Thyroid gland (tissue), 4 donors: ENCODE measurements around the gene DACH1. TPM values are rescaled to one million over a fixed set of nuclear protein-coding genes. Genes with fewer than 3 reads are reported as not detected.

Experiments used
- DNase-seq, 2 donors: peaks; one replicate each; pipeline ENCODE4 v3.0.0-alpha.2; 2019
- H3K27ac ChIP-seq, 3 donors: fragments of 200-600 bp; sonication (generic); 1 replicate in 2 of 3; 2 replicates in 1 of 3; pipeline ENCODE4 v1.5.1; 2016 to 2019; ENCODE audit warnings: mild to moderate bottlenecking in 1 of 3, moderate library complexity in 1 of 3
- H3K27me3 ChIP-seq: fragments of 200-600 bp; sonication (generic); one replicate; pipeline ENCODE4 v1.5.1; 2019
- H3K36me3 ChIP-seq, 2 donors: fragments of 200-600 bp; sonication (generic); one replicate each; pipeline ENCODE4 v1.5.1; 2016 to 2019
- H3K4me1 ChIP-seq, 2 donors: fragments of 200-600 bp; sonication (generic); one replicate each; pipeline ENCODE4 v1.5.1; 2017 to 2019
- H3K4me3 ChIP-seq, 3 donors: fragments of 200-600 bp; sonication (generic); replicated peaks in 1 of 3; 1 replicate in 2 of 3; 2 replicates in 1 of 3; pipeline ENCODE4 v1.5.1; 2016; ENCODE audit warnings: mild to moderate bottlenecking in 1 of 3
- H3K9me3 ChIP-seq: fragments of 200-600 bp; sonication (generic); one replicate; pipeline ENCODE4 v1.5.1; 2017
- CTCF ChIP-seq, 6 experiments: fragments of 200-600 bp in 3 of 6; fragments of 450-650 bp in 3 of 6; sonication (generic) in 3 of 6; IDR thresholded peaks; one replicate each; pipeline ENCODE4 v1.5.1; 2016 to 2019; ENCODE audit warnings: antibody characterized with exemption in 6 of 6, mild to moderate bottlenecking in 2 of 6, inconsistent platforms in 1 of 6, moderate library complexity in 1 of 6
- POLR2A ChIP-seq, 2 donors: fragments of 450-650 bp; IDR thresholded peaks; one replicate each; pipeline ENCODE4 v1.6.1; 2017; ENCODE audit warnings: antibody characterized with exemption in 2 of 2, mild to moderate bottlenecking in 2 of 2, moderate library complexity in 1 of 2
- WGBS, 2 donors: methylation state at CpG; one replicate each; pipeline ENCODE4 v1.1.5; 2017; 5-methylcytosine and 5-hydroxymethylcytosine counted together
- intact Hi-C: fragments of 100-400 bp; cut with DNase I; formaldehyde crosslinking; loops from one replicate; pipeline ENCODE4 v1.15.1; 2023
- total RNA-seq, 4 donors: library from RNA; depleted of rRNA; stranded (reverse); fragments of >200 nt; gene quantifications; one replicate each; pipeline ENCODE4 v1.2.3, GENCODE V29; 2016

Gene DACH1
- total RNA-seq, 4 donors from 2014 or later, result 0.33 to 0.49 (median 0.33) TPM; not detected in 1

- intact Hi-C loops, result no loop called here
- 48 to 53% methylated on average over 4 of the region's 4 CpGs for WGBS, 2 donors
- no peak overlapping the region for H3K4me3 ChIP-seq
- H3K27ac ChIP-seq, result no peak overlapping the region
- H3K9me3 ChIP-seq, result no peaks in the 10 kb centered on the region
- no peaks in the 10 kb centered on the region for H3K36me3 ChIP-seq
- H3K4me1 ChIP-seq, result no peaks in the 10 kb centered on the region
- TF ChIP-seq CTCF (IDR thresholded peaks at IDR 0.05) (no peak), POLR2A (IDR thresholded peaks at IDR 0.05) (no peak)
- no peaks in the 10 kb centered on the region for H3K27me3 ChIP-seq
- DNase-seq, result no peak
These were observed 52.1 kb downstream of the DACH1 start for GRCh38 chr13:71814806-71815360.

DNA sequence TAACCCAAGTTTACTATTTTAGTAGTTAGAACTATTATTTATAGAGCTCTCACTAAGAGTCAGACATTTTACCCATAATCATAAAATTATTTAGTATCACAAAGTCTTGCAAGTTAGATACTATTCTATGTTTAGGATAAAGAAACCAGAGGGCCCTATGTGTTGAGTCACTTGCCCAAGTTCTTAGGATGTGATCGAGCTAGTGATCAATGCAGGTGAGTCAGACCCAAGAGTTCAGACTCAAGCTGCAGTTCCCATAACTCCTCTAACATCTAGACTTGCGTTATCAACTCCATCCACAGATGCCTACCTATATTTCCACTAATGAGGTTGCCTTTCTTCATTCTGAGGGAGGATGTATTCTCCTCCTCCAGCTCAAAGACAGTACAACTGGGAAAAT is 53.8 kb downstream of the DACH1 start:
- 91 to 97% methylated on average over 2 of the region's 2 CpGs for WGBS, 2 donors
- Histone ChIP-seq H3K27me3 (no peaks in the 10 kb centered on the region), H3K4me1 (no peaks in the 10 kb centered on the region), H3K4me3 (no peak overlapping the region), H3K9me3 (no peaks in the 10 kb centered on the region), H3K36me3 (no peaks in the 10 kb centered on the region), H3K27ac (no peak overlapping the region)
- no peak for DNase-seq
- intact Hi-C loops, result no loop called here
- no peak for TF ChIP-seq CTCF (IDR thresholded peaks at IDR 0.05)
- no peak for TF ChIP-seq POLR2A (IDR thresholded peaks at IDR 0.05)

- intact Hi-C loops, result no loop called here
- no peaks in the 10 kb centered on the region for H3K4me1 ChIP-seq
- H3K36me3 ChIP-seq, result no peaks in the 10 kb centered on the region
- DNase-seq, result no peak
- H3K27ac ChIP-seq, result no peak overlapping the region
- TF ChIP-seq CTCF (IDR thresholded peaks at IDR 0.05), result no peak
- no peak for TF ChIP-seq POLR2A (IDR thresholded peaks at IDR 0.05)
- H3K9me3 ChIP-seq, result no peaks in the 10 kb centered on the region
- H3K27me3 ChIP-seq, result no peaks in the 10 kb centered on the region
- 74 to 78% methylated on average over 2 of the region's 2 CpGs for WGBS, 2 donors
- no peak overlapping the region for H3K4me3 ChIP-seq
These were observed 55.7 kb downstream of the DACH1 start for GRCh38 chr13:71811344-71811743.

GRCh38 chr13:71808708-71809107 is 58.3 kb downstream of the DACH1 start:
- DNase-seq, result no peak
- intact Hi-C loops, result no loop called here
- TF ChIP-seq POLR2A (IDR thresholded peaks at IDR 0.05), result no peak
- TF ChIP-seq CTCF (IDR thresholded peaks at IDR 0.05), result no peak
- Histone ChIP-seq H3K27ac (no peak overlapping the region), H3K27me3 (no peaks in the 10 kb centered on the region), H3K4me3 (no peak overlapping the region), H3K9me3 (no peaks in the 10 kb centered on the region), H3K36me3 (no peaks in the 10 kb centered on the region), H3K4me1 (no peaks in the 10 kb centered on the region)
- 86 to 87% methylated on average over 1 of the region's 1 CpG for WGBS, 2 donors

GRCh38 chr13:71806886-71807285 is 60.1 kb downstream of the DACH1 start:
- no peaks in the 10 kb centered on the region for H3K36me3 ChIP-seq
- H3K27me3 ChIP-seq, result no peaks in the 10 kb centered on the region
- no peak for DNase-seq
- no peaks in the 10 kb centered on the region for H3K9me3 ChIP-seq
- H3K4me1 ChIP-seq, result no peaks in the 10 kb centered on the region
- H3K4me3 ChIP-seq, result no peak overlapping the region
- H3K27ac ChIP-seq, result no peak overlapping the region
- TF ChIP-seq POLR2A (IDR thresholded peaks at IDR 0.05), result no peak
- TF ChIP-seq CTCF (IDR thresholded peaks at IDR 0.05), result no peak
- WGBS, 2 donors, result 85% methylated on average over 2 of the region's 2 CpGs
- intact Hi-C loops, result no loop called here
